SK-N-SH treated with all-trans-retinoic acid at 6 μM for 48 hours (cell line): ENCODE results near the gene EMP3.
"Not testable (repeated sequence)": the region's sequence is repeated elsewhere in the genome, so short reads cannot be mapped to it uniquely, and the experiment has no call there.

Experiments
- ATAC-seq: fragments of 200-7000 bp; cut with Tn5 transposase; 3 replicates; pipeline ENCODE4 v1.9.1; 2020; ENCODE audit warnings: mild to moderate bottlenecking, moderate library complexity
- ARNTL ChIP-seq: fragments of 450-650 bp; formaldehyde crosslinking; IDR thresholded peaks from 2 replicates; pipeline ENCODE4 v1.5.0; 2020; ENCODE audit warnings: low read depth, mild to moderate bottlenecking, moderate library complexity, borderline replicate concordance
- BACH2 ChIP-seq: fragments of 250-450 bp; sonication (Bioruptor Pico); IDR thresholded peaks from 2 replicates; pipeline ENCODE4 v1.9.0; 2021; ENCODE audit warnings: mild to moderate bottlenecking, borderline replicate concordance
- CSDC2 ChIP-seq: fragments of 250-450 bp; sonication (Bioruptor Pico); IDR thresholded peaks from 2 replicates; pipeline ENCODE4 v1.5.0; 2020; ENCODE audit warnings: mild to moderate bottlenecking, moderate library complexity
- CSRNP3 ChIP-seq: fragments of 250-450 bp; sonication (Bioruptor Pico); IDR thresholded peaks from 2 replicates; pipeline ENCODE4 v1.5.1; 2021; ENCODE audit warnings: mild to moderate bottlenecking, moderate library complexity
- ESRRG ChIP-seq: fragments of 250-450 bp; sonication (Bioruptor Pico); IDR thresholded peaks from 2 replicates; pipeline ENCODE4 v1.6.1; 2021; ENCODE audit warnings: mild to moderate bottlenecking
- GLIS3 ChIP-seq: fragments of 250-450 bp; sonication (Bioruptor Pico); IDR thresholded peaks from 2 replicates; pipeline ENCODE4 v1.5.0; 2020; ENCODE audit warnings: mild to moderate bottlenecking, moderate library complexity
- POU6F1 ChIP-seq: fragments of 250-450 bp; sonication (Bioruptor Pico); IDR thresholded peaks from 2 replicates; pipeline ENCODE4 v1.8.0; 2021; ENCODE audit warnings: low read depth, mild to moderate bottlenecking, moderate library complexity, borderline replicate concordance
- SNAI2 ChIP-seq: fragments of 250-450 bp; sonication (Bioruptor Pico); IDR thresholded peaks from 2 replicates; pipeline ENCODE4 v1.5.0; 2020; ENCODE audit warnings: mild to moderate bottlenecking, moderate library complexity
- TOX ChIP-seq: fragments of 250-450 bp; sonication (Bioruptor Pico); IDR thresholded peaks from 2 replicates; pipeline ENCODE4 v1.8.0; 2021; ENCODE audit warnings: mild to moderate bottlenecking, moderate library complexity, borderline replicate concordance
- TSHZ2 ChIP-seq: fragments of 250-450 bp; sonication (Bioruptor Pico); IDR thresholded peaks from 2 replicates; pipeline ENCODE4 v1.5.0; 2020; ENCODE audit warnings: mild to moderate bottlenecking, moderate library complexity
- ZC3H10 ChIP-seq: fragments of 250-450 bp; sonication (Bioruptor Pico); IDR thresholded peaks from 2 replicates; pipeline ENCODE4 v1.5.1; 2021; ENCODE audit warnings: mild to moderate bottlenecking, moderate library complexity
- ZFP3 ChIP-seq: fragments of 250-450 bp; sonication (Bioruptor Pico); IDR thresholded peaks from 2 replicates; pipeline ENCODE4 v1.5.0; 2020; ENCODE audit warnings: mild to moderate bottlenecking, moderate library complexity
- ZFP30 ChIP-seq: fragments of 450-650 bp; formaldehyde crosslinking; IDR thresholded peaks from 2 replicates; pipeline ENCODE4 v1.5.0; 2022; ENCODE audit warnings: mild to moderate bottlenecking, moderate library complexity
- TF ChIP-seq, protein P1 (sequence below): fragments of 250-450 bp; sonication (Bioruptor Pico); IDR thresholded peaks from 2 replicates; pipeline ENCODE4 v1.8.0; 2020; ENCODE audit warnings: mild to moderate bottlenecking, moderate library complexity, borderline replicate concordance

EMP3 gene

DNA sequence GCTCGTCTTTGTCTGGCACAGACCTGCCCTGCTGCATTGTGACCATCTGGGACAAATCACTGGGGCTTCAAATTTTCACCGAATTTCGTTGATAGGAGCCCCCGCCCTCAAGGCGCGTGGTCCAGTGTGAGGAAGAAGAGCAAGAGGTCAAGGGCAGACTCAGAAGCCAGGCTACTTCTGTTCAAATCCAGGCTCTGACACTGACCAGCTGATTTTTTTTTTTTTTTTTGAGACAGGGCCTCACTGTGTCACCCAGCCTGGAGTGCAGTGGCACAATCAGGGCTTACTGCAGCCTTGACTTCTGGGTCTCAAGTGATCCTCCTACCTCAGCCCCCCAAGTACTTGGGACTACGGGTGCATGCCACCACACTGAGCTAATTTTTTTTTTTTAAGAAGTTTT is 46.0 kb downstream of the EMP3 start:
- no peak for ATAC-seq
- TF ChIP-seq POU6F1 (CRISPR knock-in tag) = no peak
- TF ChIP-seq ZC3H10 (CRISPR knock-in tag) = no peak
- TF ChIP-seq CSRNP3 (CRISPR knock-in tag) = no peak
- no peak for TF ChIP-seq ARNTL
- no peak for TF ChIP-seq TSHZ2
- TF ChIP-seq, protein P1, sequence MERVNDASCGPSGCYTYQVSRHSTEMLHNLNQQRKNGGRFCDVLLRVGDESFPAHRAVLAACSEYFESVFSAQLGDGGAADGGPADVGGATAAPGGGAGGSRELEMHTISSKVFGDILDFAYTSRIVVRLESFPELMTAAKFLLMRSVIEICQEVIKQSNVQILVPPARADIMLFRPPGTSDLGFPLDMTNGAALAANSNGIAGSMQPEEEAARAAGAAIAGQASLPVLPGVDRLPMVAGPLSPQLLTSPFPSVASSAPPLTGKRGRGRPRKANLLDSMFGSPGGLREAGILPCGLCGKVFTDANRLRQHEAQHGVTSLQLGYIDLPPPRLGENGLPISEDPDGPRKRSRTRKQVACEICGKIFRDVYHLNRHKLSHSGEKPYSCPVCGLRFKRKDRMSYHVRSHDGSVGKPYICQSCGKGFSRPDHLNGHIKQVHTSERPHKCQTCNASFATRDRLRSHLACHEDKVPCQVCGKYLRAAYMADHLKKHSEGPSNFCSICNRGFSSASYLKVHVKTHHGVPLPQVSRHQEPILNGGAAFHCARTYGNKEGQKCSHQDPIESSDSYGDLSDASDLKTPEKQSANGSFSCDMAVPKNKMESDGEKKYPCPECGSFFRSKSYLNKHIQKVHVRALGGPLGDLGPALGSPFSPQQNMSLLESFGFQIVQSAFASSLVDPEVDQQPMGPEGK (CRISPR knock-in tag) = no peak
- TF ChIP-seq TOX (CRISPR knock-in tag) = no peak

DNA sequence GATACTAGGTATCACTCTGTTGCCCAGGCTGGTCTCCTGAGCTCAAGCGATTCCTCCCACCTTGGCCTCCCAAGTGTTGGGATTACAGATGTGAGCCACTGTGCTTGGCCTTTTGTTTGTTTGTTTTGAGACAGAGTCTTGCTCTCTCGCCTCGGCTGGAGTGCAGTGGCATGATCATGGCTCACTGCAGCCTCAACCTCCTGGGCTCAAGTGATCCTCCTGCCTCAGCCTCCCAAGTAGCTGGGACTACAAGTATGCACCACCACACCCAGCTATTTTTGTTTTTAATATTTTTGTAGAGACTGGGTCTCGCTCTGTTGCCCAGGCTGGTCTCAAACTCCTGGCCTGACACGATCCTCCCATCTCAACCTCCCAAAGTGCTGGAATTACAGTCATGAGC is 46.4 kb downstream of the EMP3 start:
- not testable (repeated sequence) for ATAC-seq

- no peak for TF ChIP-seq CSDC2 (CRISPR knock-in tag)
- TF ChIP-seq ZFP30 (CRISPR knock-in tag) = no peak
- no peak for TF ChIP-seq BACH2
- TF ChIP-seq CSRNP3 (CRISPR knock-in tag) = no peak
- TF ChIP-seq, protein P1 (CRISPR knock-in tag) = no peak
- TF ChIP-seq ZFP3 (CRISPR knock-in tag) = no peak
- no peak for TF ChIP-seq ARNTL
- no peak for TF ChIP-seq ESRRG (CRISPR knock-in tag)
- no peak for TF ChIP-seq POU6F1 (CRISPR knock-in tag)
- TF ChIP-seq GLIS3 (CRISPR knock-in tag) = no peak
- TF ChIP-seq ZC3H10 (CRISPR knock-in tag) = no peak
- TF ChIP-seq SNAI2 (CRISPR knock-in tag) = no peak
- TF ChIP-seq, all 23 proteins: peak for 0
- no peak; the same call in 2 of the 3 replicates for ATAC-seq
Observed at GRCh38 chr19:48372904-48373303, 47.6 kb downstream of the EMP3 start.
